ENCODE results near the gene PBXIP1. TPM values are rescaled to one million over a fixed set of nuclear protein-coding genes. Genes with fewer than 3 reads are reported as not detected.

Gene PBXIP1
- total and polyA plus RNA-seq, 7 experiments from 2014 or later, result 107 to 390 (median 355) TPM

DNA sequence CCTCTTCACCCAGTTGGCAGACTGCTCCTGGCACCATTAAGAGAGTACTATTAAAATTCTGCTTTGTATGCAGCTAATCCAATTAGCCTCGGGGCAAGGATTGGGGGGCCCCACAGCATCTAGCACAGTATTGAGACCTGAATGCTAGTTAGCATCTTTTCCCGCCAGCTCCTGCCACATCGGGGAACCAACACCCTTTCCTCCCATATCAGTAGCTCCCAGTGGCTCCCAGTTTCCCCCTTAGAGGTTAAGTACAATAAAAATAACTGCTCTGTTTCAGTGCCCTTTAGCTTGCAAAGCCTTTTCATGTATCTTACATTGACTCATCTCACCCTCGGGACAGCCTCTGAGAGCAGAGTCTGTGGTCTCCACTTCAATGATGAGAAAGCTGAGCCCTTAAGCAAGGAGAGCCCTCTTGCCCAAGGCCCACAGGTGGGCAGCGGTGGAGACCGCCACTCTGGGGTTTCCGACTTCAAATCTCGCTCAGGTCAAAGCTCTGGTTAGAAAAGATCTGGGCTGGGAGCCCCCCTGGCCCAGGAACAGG lies 15.2 kb downstream of the PBXIP1 start:
- CTCF ChIA-PET, result interaction anchor here (1.7 kb wide), 1 partner anchor 20 kb away, joined by 4 read pairs; the partner anchor contains the start of gene PYGO2
- ATAC-seq (no peak), DNase-seq (no peak)
- peaks cover 0 to 2% (median 0%) of the 10 kb centered on the region in 5 donors for H3K36me3 Mint-ChIP-seq
- H3K4me3 Mint-ChIP-seq, result peak overlapping the region in 6 of 10 donors; percentile 4 to 39 (median 15)
- H3K27ac Mint-ChIP-seq, result peak overlapping the region; percentile 72 to 92 (median 83)
- POLR2A ChIA-PET, result interaction anchor here (0.9 to 1.6 kb wide), 5 partner anchors 21 to 67 kb away, joined by 3 to 4 read pairs (median 3); partner anchors contain the start of genes FLAD1 and PYGO2
- intact Hi-C loops (cut with micrococcal nuclease), result no loop called here
- H3K4me1 Mint-ChIP-seq, result peaks cover 54 to 76% (median 69%) of the 10 kb centered on the region in 7 donors
- H3K9me3 ChIP-seq (ENCODE audit: control insufficient read depth in 2 of 3, low read length in 3 of 3), result no peaks in the 10 kb centered on the region
- H3K4me3 ChIP-seq (ENCODE audit: low read length), result no peak overlapping the region
- no peaks in the 10 kb centered on the region for H3K27me3 Mint-ChIP-seq
- H3K27ac ChIP-seq (ENCODE audit: low read depth, low read length), result peak overlapping the region; percentile 0
- H3K9me3 Mint-ChIP-seq, result peaks cover 0 to 3% (median 0%) of the 10 kb centered on the region in 11 donors
- H3K36me3 ChIP-seq (ENCODE audit: control insufficient read depth in 2 of 3, insufficient read depth in 3 of 3, low read length in 3 of 3), result peaks cover 0 to 19% (median 0%) of the 10 kb centered on the region in 3 experiments
- no peaks in the 10 kb centered on the region for H3K27me3 ChIP-seq (ENCODE audit: control insufficient read depth in 2 of 2, insufficient read depth in 2 of 2, low read length in 2 of 2)
- H3K4me1 ChIP-seq (ENCODE audit: control insufficient read depth in 2 of 2, insufficient read depth in 2 of 2, low read length in 2 of 2), result peaks cover 44 to 55% of the 10 kb centered on the region in 2 donors

GRCh38 chr1:154940213-154940560 lies 15.7 kb downstream of the PBXIP1 start:
- Histone ChIP-seq H3K27me3 (ENCODE audit: control insufficient read depth in 2 of 2, insufficient read depth in 2 of 2, low read length in 2 of 2) (no peaks in the 10 kb centered on the region), H3K9me3 (ENCODE audit: control insufficient read depth in 2 of 3, low read length in 3 of 3) (no peaks in the 10 kb centered on the region), H3K4me3 (ENCODE audit: low read length) (no peak overlapping the region), H3K4me1 (ENCODE audit: control insufficient read depth in 2 of 2, insufficient read depth in 2 of 2, low read length in 2 of 2) (peaks cover 46 to 60% of the 10 kb centered on the region in 2 donors), H3K36me3 (ENCODE audit: control insufficient read depth in 2 of 3, insufficient read depth in 3 of 3, low read length in 3 of 3) (peaks cover 0 to 13% (median 0%) of the 10 kb centered on the region in 3 experiments), H3K27ac (ENCODE audit: low read depth, low read length) (peak overlapping the region; percentile 0)
- CTCF ChIA-PET, result interaction anchor here (1.7 kb wide), 1 partner anchor 21 kb away, joined by 4 read pairs; the partner anchor contains the start of gene PYGO2
- H3K27ac Mint-ChIP-seq, result peak overlapping the region in 8 of 9 donors; percentile 59 to 92 (median 82)
- no peak for DNase-seq
- POLR2A ChIA-PET, result interaction anchor here (0.7 to 1.6 kb wide), 8 partner anchors 8 to 156 kb away, joined by 3 to 4 read pairs (median 3); partner anchors contain the start of genes FLAD1 and PYGO2
- H3K4me1 Mint-ChIP-seq, result peaks cover 59 to 82% (median 74%) of the 10 kb centered on the region in 7 donors
- no peak for ATAC-seq
- intact Hi-C loops (cut with micrococcal nuclease), result no loop called here
- H3K27me3 Mint-ChIP-seq, result no peaks in the 10 kb centered on the region
- peak overlapping the region in 5 of 10 donors; percentile 4 to 39 (median 13) for H3K4me3 Mint-ChIP-seq
- H3K9me3 Mint-ChIP-seq, result peaks cover 0 to 3% (median 0%) of the 10 kb centered on the region in 11 donors
- peaks cover 0 to 2% (median 0%) of the 10 kb centered on the region in 5 donors for H3K36me3 Mint-ChIP-seq

- H3K27me3 Mint-ChIP-seq, result no peaks in the 10 kb centered on the region
- H3K36me3 ChIP-seq (ENCODE audit: control insufficient read depth in 2 of 3, insufficient read depth in 3 of 3, low read length in 3 of 3), result no peaks in the 10 kb centered on the region
- peaks cover 57 to 87% (median 72%) of the 10 kb centered on the region in 7 donors for H3K4me1 Mint-ChIP-seq
- ChIA-PET POLR2A (interaction anchor here (0.7 to 4.1 kb wide), 7 partner anchors 8 to 155 kb away, joined by 3 to 93 read pairs (median 4); partner anchors contain the start of genes PBXIP1 and PYGO2), CTCF (interaction anchor here (0.9 to 1.7 kb wide), 3 partner anchors 11 to 22 kb away, joined by 3 to 4 read pairs (median 3); partner anchors contain the start of gene PYGO2)
- H3K4me3 Mint-ChIP-seq, result peak overlapping the region; percentile 29 to 95 (median 66)
- H3K27me3 ChIP-seq (ENCODE audit: control insufficient read depth in 2 of 2, insufficient read depth in 2 of 2, low read length in 2 of 2), result no peaks in the 10 kb centered on the region
- DNase-seq (no peak), ATAC-seq (no peak)
- H3K27ac ChIP-seq (ENCODE audit: low read depth, low read length), result peak overlapping the region; percentile 97
- intact Hi-C loops (cut with micrococcal nuclease), result loop anchor here (5.0 to 10.0 kb wide), 5 partner anchors 152 to 614 kb away; partner anchors contain the start of genes AQP10 (in 1 of the 2) and ATP8B2 (in 1 of the 2)
- peaks cover 0 to 6% (median 0%) of the 10 kb centered on the region in 5 donors for H3K36me3 Mint-ChIP-seq
- H3K4me1 ChIP-seq (ENCODE audit: control insufficient read depth in 2 of 2, insufficient read depth in 2 of 2, low read length in 2 of 2), result peaks cover 46 to 58% of the 10 kb centered on the region in 2 donors
- no peak overlapping the region for H3K4me3 ChIP-seq (ENCODE audit: low read length)
- peaks cover 0 to 2% (median 0%) of the 10 kb centered on the region in 11 donors for H3K9me3 Mint-ChIP-seq
- H3K9me3 ChIP-seq (ENCODE audit: control insufficient read depth in 2 of 3, low read length in 3 of 3), result no peaks in the 10 kb centered on the region
- H3K27ac Mint-ChIP-seq, result peak overlapping the region; percentile 85 to 100 (median 99)
Measured at GRCh38 chr1:154938604-154939399, 17.1 kb downstream of the PBXIP1 start.

DNA sequence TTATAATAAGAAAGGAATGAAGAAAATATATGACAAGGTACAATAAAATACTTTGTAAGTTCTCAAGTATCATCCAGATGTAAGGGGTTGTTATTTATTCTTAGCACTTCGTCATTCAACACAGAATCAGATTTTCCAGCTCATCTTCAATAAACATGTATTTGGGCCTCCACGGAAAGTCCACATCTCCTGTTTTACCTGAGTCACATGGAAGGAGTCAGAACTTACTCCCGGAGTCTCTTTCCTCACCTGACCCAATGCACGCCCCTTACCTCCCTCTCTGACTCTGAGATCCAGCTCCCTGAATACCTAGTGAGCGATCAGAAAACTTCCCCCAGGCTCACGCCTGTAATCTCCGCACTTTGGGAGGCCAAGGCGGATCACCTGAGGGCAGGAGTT lies 17.9 kb downstream of the PBXIP1 start:
- Mint-ChIP-seq H3K27me3 (no peaks in the 10 kb centered on the region), H3K36me3 (peaks cover 0 to 8% (median 0%) of the 10 kb centered on the region in 5 donors), H3K4me1 (peaks cover 49 to 82% (median 64%) of the 10 kb centered on the region in 7 donors), H3K4me3 (peak overlapping the region; percentile 86 to 99 (median 95)), H3K9me3 (peaks cover 0 to 2% (median 0%) of the 10 kb centered on the region in 11 donors), H3K27ac (peak overlapping the region; percentile 96 to 100 (median 99))
- Histone ChIP-seq H3K27me3 (ENCODE audit: control insufficient read depth in 2 of 2, insufficient read depth in 2 of 2, low read length in 2 of 2) (no peaks in the 10 kb centered on the region), H3K9me3 (ENCODE audit: control insufficient read depth in 2 of 3, low read length in 3 of 3) (no peaks in the 10 kb centered on the region), H3K4me1 (ENCODE audit: control insufficient read depth in 2 of 2, insufficient read depth in 2 of 2, low read length in 2 of 2) (peaks cover 39 to 50% of the 10 kb centered on the region in 2 donors), H3K27ac (ENCODE audit: low read depth, low read length) (peak overlapping the region; percentile 97), H3K36me3 (ENCODE audit: control insufficient read depth in 2 of 3, insufficient read depth in 3 of 3, low read length in 3 of 3) (no peaks in the 10 kb centered on the region), H3K4me3 (ENCODE audit: low read length) (peak overlapping the region; percentile 68)
- DNase-seq (no peak), ATAC-seq (no peak)
- POLR2A ChIA-PET, result interaction anchor here (0.6 to 4.1 kb wide), 7 partner anchors 9 to 332 kb away, joined by 3 to 93 read pairs (median 8); partner anchors contain the start of genes PBXIP1 and PYGO2
- CTCF ChIA-PET, result interaction anchor here (0.9 to 2.0 kb wide), 3 partner anchors 11 to 63 kb away, joined by 3 to 9 read pairs (median 3); no protein-coding TSS in a partner anchor
- intact Hi-C loops (cut with micrococcal nuclease), result loop anchor here (1.0 to 10.0 kb wide), 22 partner anchors 17 to 717 kb away; partner anchors contain the start of genes ADAR (in 2 of the 2), EFNA4 (in 2 of the 2), UBAP2L (in 2 of the 2) and ZBTB7B (in 2 of the 2)

DNA sequence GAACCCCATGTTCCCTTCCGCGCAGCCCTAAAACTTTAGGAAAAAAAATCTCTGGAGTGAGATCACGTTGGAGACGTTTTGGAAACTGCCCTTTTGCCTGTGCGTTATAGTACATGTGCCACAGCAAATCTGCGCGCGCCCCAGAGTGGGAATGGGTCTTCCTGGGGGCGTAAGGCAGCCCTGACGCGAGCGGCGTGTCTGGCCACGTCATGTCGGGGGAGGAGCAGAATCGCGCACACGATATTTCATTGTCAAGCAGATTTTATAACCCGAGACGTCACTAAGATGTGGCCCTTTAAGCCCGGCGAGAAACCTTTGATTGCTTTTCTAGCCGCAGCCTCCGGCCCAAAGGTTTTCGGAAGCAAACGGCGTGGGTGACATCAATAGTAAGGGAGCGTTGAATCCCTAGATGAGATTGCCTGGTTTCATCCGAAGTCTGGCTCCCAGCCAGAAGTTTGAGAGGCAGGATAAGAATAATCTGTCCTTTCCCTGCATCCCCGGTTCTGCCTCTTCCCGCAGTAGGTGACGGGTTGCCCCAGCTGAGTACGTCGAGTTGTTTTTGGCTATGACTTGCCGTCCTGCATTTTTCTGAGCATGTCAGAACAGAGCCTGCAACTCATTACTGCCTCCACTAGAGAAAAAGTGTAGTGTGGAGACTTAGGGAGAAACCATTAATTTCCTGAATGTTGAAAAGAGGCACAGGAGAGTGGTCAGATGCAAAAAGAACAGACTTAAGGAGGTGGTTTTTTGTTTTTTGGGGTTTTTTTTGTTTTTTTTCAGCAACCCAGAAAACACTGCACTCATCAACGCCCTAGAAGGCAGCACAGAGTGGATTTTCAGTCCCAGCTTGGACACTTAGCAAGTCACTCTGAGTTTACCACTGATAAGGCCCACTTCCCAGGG lies 18.6 kb downstream of the PBXIP1 start:
- peak overlapping the region; percentile 96 to 100 (median 99) for H3K27ac Mint-ChIP-seq
- Histone ChIP-seq H3K4me1 (ENCODE audit: control insufficient read depth in 2 of 2, insufficient read depth in 2 of 2, low read length in 2 of 2) (peaks cover 32 to 44% of the 10 kb centered on the region in 2 donors), H3K27me3 (ENCODE audit: control insufficient read depth in 2 of 2, insufficient read depth in 2 of 2, low read length in 2 of 2) (no peaks in the 10 kb centered on the region), H3K27ac (ENCODE audit: low read depth, low read length) (peak overlapping the region; percentile 97), H3K4me3 (ENCODE audit: low read length) (peak overlapping the region; percentile 68), H3K36me3 (ENCODE audit: control insufficient read depth in 2 of 3, insufficient read depth in 3 of 3, low read length in 3 of 3) (no peaks in the 10 kb centered on the region), H3K9me3 (ENCODE audit: control insufficient read depth in 2 of 3, low read length in 3 of 3) (no peaks in the 10 kb centered on the region)
- ATAC-seq (peak; percentile 85), DNase-seq (peak in 8 of 9 donors; percentile 84 to 98 (median 96))
- H3K4me3 Mint-ChIP-seq, result peak overlapping the region; percentile 86 to 99 (median 95)
- ChIA-PET CTCF (interaction anchor here (0.8 to 2.0 kb wide), 10 partner anchors 12 to 103 kb away, joined by 3 to 10 read pairs (median 4); partner anchors contain the start of genes FLAD1, PBXIP1 and PYGO2), POLR2A (interaction anchor here (0.5 to 4.1 kb wide), 18 partner anchors 8 to 332 kb away, joined by 3 to 93 read pairs (median 4); partner anchors contain the start of genes FLAD1, PBXIP1 and PYGO2)
- peaks cover 43 to 75% (median 57%) of the 10 kb centered on the region in 7 donors for H3K4me1 Mint-ChIP-seq
- H3K36me3 Mint-ChIP-seq, result peaks cover 0 to 8% (median 0%) of the 10 kb centered on the region in 5 donors
- H3K9me3 Mint-ChIP-seq, result peaks cover 0 to 2% (median 0%) of the 10 kb centered on the region in 11 donors
- intact Hi-C loops (cut with micrococcal nuclease), result loop anchor here (1.0 to 10.0 kb wide), 22 partner anchors 18 to 717 kb away; partner anchors contain the start of genes ADAR (in 2 of the 2), EFNA4 (in 2 of the 2), UBAP2L (in 2 of the 2) and ZBTB7B (in 2 of the 2)
- H3K27me3 Mint-ChIP-seq, result no peaks in the 10 kb centered on the region
